Activated CD8-positive, alpha-beta T cell treated with anti-CD3 and anti-CD28 coated beads for 36 hours (primary cell): Measurements from ENCODE around the gene METRN. TPM values are rescaled to one million over a fixed set of nuclear protein-coding genes. Genes with fewer than 3 reads are reported as not detected.

Experiments used
- ATAC-seq: fragments of 200-7000 bp; cut with Tn5 transposase; one replicate; pipeline ENCODE4 v1.10.0; 2021; ENCODE audit warnings: mild to moderate bottlenecking, moderate library complexity
- CTCF ChIA-PET: fragments of 350-600 bp; sonication (Branson Sonifier 250); formaldehyde crosslinking; loops from one replicate; lab custom pipeline; 2021; ENCODE audit warnings: antibody characterized with exemption; lab: Charles Lee
- POLR2A ChIA-PET: fragments of 350-600 bp; sonication (Branson Sonifier 250); formaldehyde crosslinking; loops from one replicate; lab custom pipeline; 2021; ENCODE audit warnings: antibody characterized with exemption; lab: Charles Lee
- DNase-seq: peaks from one replicate; pipeline ENCODE4 v3.0.0-alpha.2; 2020
- H3K27ac Mint-ChIP-seq: one replicate; pipeline ENCODE4 v1.8.0; 2021; ENCODE audit warnings: mild to moderate bottlenecking, mixed read lengths
- H3K27me3 Mint-ChIP-seq: one replicate; pipeline ENCODE4 v1.8.0; 2021; ENCODE audit warnings: mixed read lengths
- H3K36me3 Mint-ChIP-seq: one replicate; pipeline ENCODE4 v1.8.0; 2021; ENCODE audit warnings: low read depth, mixed read lengths
- H3K4me1 Mint-ChIP-seq: one replicate; pipeline ENCODE4 v1.8.0; 2021; ENCODE audit warnings: low read depth, mixed read lengths
- H3K4me3 Mint-ChIP-seq: one replicate; pipeline ENCODE4 v1.8.0; 2021; ENCODE audit warnings: mild to moderate bottlenecking, moderate library complexity, mixed read lengths
- H3K9me3 Mint-ChIP-seq: one replicate; pipeline ENCODE4 v1.8.0; 2021; ENCODE audit warnings: mixed read lengths
- CTCF ChIP-seq: fragments of 200-600 bp; IDR thresholded peaks from one replicate; pipeline ENCODE4 v1.8.0; 2022; ENCODE audit warnings: antibody characterized with exemption, mild to moderate bottlenecking
- intact Hi-C: fragments of 100-400 bp; cut with micrococcal nuclease; formaldehyde crosslinking; loops from one replicate; pipeline ENCODE4 v1.10.0; 2022
- total RNA-seq, 2 experiments: library from RNA; stranded (reverse); gene quantifications; one replicate each; pipeline ENCODE4 v1.2.3, GENCODE V29; 2021

The METRN gene
- total RNA-seq, 2 experiments from 2014 or later, result 37.2 to 43.1 TPM

GRCh38 chr16:677316-678190 lies 37.4 kb upstream of the METRN start:
- peaks cover 7% of the 10 kb centered on the region for H3K27me3 Mint-ChIP-seq
- no peak for TF ChIP-seq CTCF
- DNase-seq (no peak), ATAC-seq (no peak)
- H3K9me3 Mint-ChIP-seq, result no peaks in the 10 kb centered on the region
- peaks cover 26% of the 10 kb centered on the region for H3K4me1 Mint-ChIP-seq
- POLR2A ChIA-PET, result no interaction called here
- peaks cover 16% of the 10 kb centered on the region for H3K36me3 Mint-ChIP-seq
- CTCF ChIA-PET, result interaction anchor here (0.8 to 1.1 kb wide), 2 partner anchors 10 to 29 kb away, joined by 3 read pairs; partner anchors contain the start of gene RHOT2
- no peak overlapping the region for H3K4me3 Mint-ChIP-seq
- intact Hi-C loops, result no loop called here
- no peak overlapping the region for H3K27ac Mint-ChIP-seq

- ATAC-seq, result no peak
- DNase-seq, result no peak
- ChIA-PET POLR2A (interaction anchor here (0.5 to 1.4 kb wide), 6 partner anchors 8 to 1310 kb away, joined by 3 to 9 read pairs (median 3); partner anchors contain the start of genes RHOT2 and WDR90), CTCF (interaction anchor here (1.0 to 1.4 kb wide), 2 partner anchors 11 to 29 kb away, joined by 3 to 9 read pairs; partner anchors contain the start of genes RHOT2 and WDR90)
- Mint-ChIP-seq H3K27me3 (peaks cover 7% of the 10 kb centered on the region), H3K36me3 (peaks cover 19% of the 10 kb centered on the region), H3K4me1 (peaks cover 34% of the 10 kb centered on the region), H3K9me3 (no peaks in the 10 kb centered on the region), H3K4me3 (peak overlapping the region; percentile 11), H3K27ac (no peak overlapping the region)
- no peak for TF ChIP-seq CTCF
- intact Hi-C loops, result no loop called here
Measured at GRCh38 chr16:678209-678857, 36.6 kb upstream of the METRN start.

GRCh38 chr16:678858-679813 lies 35.8 kb upstream of the METRN start:
- Mint-ChIP-seq H3K36me3 (peaks cover 20% of the 10 kb centered on the region), H3K27ac (peak overlapping the region; percentile 65), H3K4me1 (peaks cover 36% of the 10 kb centered on the region), H3K27me3 (peaks cover 7% of the 10 kb centered on the region), H3K4me3 (peak overlapping the region; percentile 75), H3K9me3 (no peaks in the 10 kb centered on the region)
- DNase-seq (peak; percentile 61), ATAC-seq (peak; percentile 26)
- TF ChIP-seq CTCF, result no peak
- intact Hi-C loops, result no loop called here
- POLR2A ChIA-PET, result interaction anchor here (0.5 to 2.7 kb wide), 8 partner anchors 9 to 1309 kb away, joined by 3 to 11 read pairs (median 3); partner anchors contain the start of genes RHOT2 and WDR90
- CTCF ChIA-PET, result interaction anchor here (1.0 to 1.4 kb wide), 2 partner anchors 12 to 30 kb away, joined by 3 to 9 read pairs; partner anchors contain the start of genes RHOT2 and WDR90

GRCh38 chr16:679814-680624 lies 34.9 kb upstream of the METRN start, which contains the start of gene STUB1:
TSS of gene STUB1 (plus strand) at chr16:680410. CDS start at chr16:680526, 116 bp downstream.
- DNase-seq (peak; percentile 88), ATAC-seq (peak; percentile 67)
- no peak for TF ChIP-seq CTCF
- ChIA-PET CTCF (interaction anchor here (1.2 to 1.4 kb wide), 3 partner anchors 12 to 106 kb away, joined by 3 to 9 read pairs (median 3); partner anchors contain the start of gene RHOT2), POLR2A (interaction anchor here (0.6 to 2.7 kb wide), 11 partner anchors 9 to 625 kb away, joined by 3 to 16 read pairs (median 5); partner anchors contain the start of genes METTL26, RHOT2, WDR24 and WDR90)
- H3K4me1 Mint-ChIP-seq, result peaks cover 40% of the 10 kb centered on the region
- H3K9me3 Mint-ChIP-seq, result no peaks in the 10 kb centered on the region
- H3K4me3 Mint-ChIP-seq, result peak within 1 kb of the TSS; percentile 83
- H3K27ac Mint-ChIP-seq, result peak within 1 kb of the TSS; percentile 90
- peaks cover 6% of the 10 kb centered on the region for H3K27me3 Mint-ChIP-seq
- intact Hi-C loops, result no loop called here
- peaks cover 20% of the 10 kb centered on the region for H3K36me3 Mint-ChIP-seq
